HepG2 (cell line): Measurements from ENCODE around the gene WIZ. TPM values are rescaled to one million over a fixed set of nuclear protein-coding genes. Genes with fewer than 3 reads are reported as not detected.

ENCODE experiments used
- ARNT2 ChIP-seq: sonication (generic); formaldehyde crosslinking; IDR thresholded peaks from 2 replicates; pipeline ENCODE4 v1.8.0; 2022; ENCODE audit warnings: mild to moderate bottlenecking, low read depth, missing genetic modification reagents, moderate library complexity
- GABPB1 ChIP-seq: IDR thresholded peaks from 2 replicates; pipeline ENCODE4 v1.6.1; 2016; ENCODE audit warnings: mild to moderate bottlenecking, missing genetic modification reagents, moderate library complexity, missing compliant biosample characterization
- ISL2 ChIP-seq: sonication (generic); formaldehyde crosslinking; IDR thresholded peaks from 2 replicates; pipeline ENCODE4 v1.5.0; 2020; ENCODE audit warnings: missing genetic modification reagents
- MAFK ChIP-seq, 2 experiments: IDR thresholded peaks in 1 of 2; conservative IDR thresholded peaks in 1 of 2; 2 replicates each; pipeline ENCODE4 v1.6.1; 2011; ENCODE audit warnings: improper control_type of control experiment in 2 of 2, low read length in 2 of 2
- MED8 ChIP-seq: sonication (generic); formaldehyde crosslinking; IDR thresholded peaks from 2 replicates; pipeline ENCODE4 v1.8.1; 2023; ENCODE audit warnings: mild to moderate bottlenecking, missing genetic modification reagents; ENCODE audit not compliant: insufficient replicate concordance
- NFRKB ChIP-seq: fragments of 450-650 bp; IDR thresholded peaks from 2 replicates; pipeline ENCODE4 v1.6.1; 2017
- REPIN1 ChIP-seq: sonication (generic); formaldehyde crosslinking; IDR thresholded peaks from 2 replicates; pipeline ENCODE4 v1.8.0; 2022; ENCODE audit warnings: missing genetic modification reagents, low read depth, mild to moderate bottlenecking, borderline replicate concordance
- REXO4 ChIP-seq: sonication (generic); formaldehyde crosslinking; IDR thresholded peaks from 2 replicates; pipeline ENCODE4 v1.8.0; 2022; ENCODE audit warnings: missing genetic modification reagents, mild to moderate bottlenecking, borderline replicate concordance
- ZC3H13 ChIP-seq: sonication (generic); formaldehyde crosslinking; IDR thresholded peaks from 2 replicates; pipeline ENCODE4 v1.8.1; 2023; ENCODE audit warnings: mild to moderate bottlenecking, missing genetic modification reagents, moderate library complexity
- ZMAT3 ChIP-seq: sonication (generic); formaldehyde crosslinking; conservative IDR thresholded peaks from 2 replicates; pipeline ENCODE4 v1.7.0; 2021; ENCODE audit warnings: missing genetic modification reagents
- ZNF24 ChIP-seq: fragments of 450-650 bp; IDR thresholded peaks from 2 replicates; pipeline ENCODE4 v1.6.1; 2017; ENCODE audit warnings: antibody characterized with exemption, mild to moderate bottlenecking
- ZNF335 ChIP-seq: sonication (generic); formaldehyde crosslinking; IDR thresholded peaks from 2 replicates; pipeline ENCODE4 v1.4.0; 2020; ENCODE audit warnings: missing genetic modification reagents
- ZNF644 ChIP-seq: IDR thresholded peaks from 2 replicates; pipeline ENCODE4 v1.6.1; 2016; ENCODE audit warnings: low read depth
- polyA plus RNA-seq, 8 experiments: library from polyadenylated mRNA; depleted of rRNA in 3 of 8; stranded (reverse) in 7 of 8; unstranded in 1 of 8; fragments of >200 nt; fragmentation: Illumina TruSeq in 4 of 8; extraction: Trizol in 4 of 8; gene quantifications; 2 replicates each; pipeline versions ENCODE4 v1.2.1 to v1.2.3, GENCODE V29; 2011 to 2016; ENCODE audit warnings: low read depth in 4 of 8, missing spikeins in 1 of 8, mixed read lengths in 1 of 8; ENCODE audit not compliant: insufficient read depth in 1 of 8
- total RNA-seq, 5 experiments: library from RNA; depleted of rRNA; stranded (reverse); fragments of >200 nt; fragmentation: Illumina TruSeq; extraction: Trizol; gene quantifications; 2 replicates each; pipeline ENCODE4 v1.2.3, GENCODE V29; 2016; ENCODE audit warnings: low read depth in 1 of 5
- TF ChIP-seq, protein P1 (sequence below): IDR thresholded peaks from 2 replicates; pipeline ENCODE4 v1.6.1; 2016
- TF ChIP-seq, protein P2 (sequence below), 2 experiments: sonication (generic) in 1 of 2; formaldehyde crosslinking in 1 of 2; IDR thresholded peaks; 2 replicates each; pipeline versions ENCODE4 v1.4.0 to v1.6.1; 2016 to 2020; ENCODE audit warnings: borderline replicate concordance in 1 of 2, low read depth in 1 of 2, mild to moderate bottlenecking in 1 of 2, missing genetic modification reagents in 1 of 2
- TF ChIP-seq, protein P3 (sequence below): sonication (generic); formaldehyde crosslinking; IDR thresholded peaks from 2 replicates; pipeline ENCODE4 v1.4.0; 2020; ENCODE audit warnings: missing genetic modification reagents, borderline replicate concordance
- TF ChIP-seq, protein P4 (sequence below): sonication (generic); formaldehyde crosslinking; conservative IDR thresholded peaks from 2 replicates; pipeline ENCODE4 v1.8.0; 2022; ENCODE audit warnings: mild to moderate bottlenecking, moderate library complexity, missing genetic modification reagents

WIZ gene
- total and polyA plus RNA-seq, 2 of the 13 experiments (the other 11 are each of a cell fraction or from before 2014, with no cell fraction given): 4.7 to 4.8 TPM

DNA sequence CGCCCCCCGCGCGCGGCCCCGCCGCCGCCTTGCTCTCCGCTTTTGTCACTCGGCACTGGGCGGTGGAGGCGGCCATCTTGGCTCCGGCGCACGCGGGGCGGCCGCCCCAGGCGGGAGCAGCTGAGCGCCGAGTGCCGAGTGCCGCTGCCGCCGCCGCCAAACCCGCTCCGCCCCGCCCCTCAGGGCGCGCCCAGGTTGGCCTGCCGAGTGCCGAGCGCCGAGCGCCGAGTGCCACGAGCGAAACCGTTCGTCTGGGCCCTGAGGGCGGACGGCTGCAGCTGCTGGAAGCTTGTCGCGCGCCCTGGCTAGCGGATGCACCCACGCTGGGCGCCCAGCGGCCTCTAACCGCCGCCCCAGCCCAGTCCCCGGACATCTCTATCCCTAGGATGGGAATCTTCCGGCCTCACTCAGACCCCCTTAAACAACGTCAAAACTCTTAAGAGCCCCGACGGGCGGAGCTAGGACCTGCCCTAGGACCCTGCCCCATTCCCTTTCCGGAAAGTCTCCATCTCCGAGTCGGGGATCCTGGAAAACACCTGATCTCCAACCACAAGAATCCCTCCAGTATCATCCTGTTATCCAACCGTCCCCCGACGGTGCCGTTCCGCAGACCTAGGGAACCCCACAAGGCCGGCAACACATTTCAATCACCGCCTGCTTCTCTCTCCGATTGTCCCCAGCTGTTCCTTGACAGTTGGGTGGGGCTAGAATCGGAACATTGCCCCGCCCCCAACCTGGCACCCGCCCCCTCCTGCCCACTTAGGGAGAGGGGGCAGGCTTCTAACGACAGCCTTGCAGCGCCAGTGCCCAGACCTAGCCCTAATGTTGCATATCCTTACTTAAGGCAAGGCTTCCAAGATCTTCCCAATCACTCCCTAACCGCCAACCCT, 16.9 kb downstream of the WIZ start (continued):
- TF ChIP-seq, protein P1, sequence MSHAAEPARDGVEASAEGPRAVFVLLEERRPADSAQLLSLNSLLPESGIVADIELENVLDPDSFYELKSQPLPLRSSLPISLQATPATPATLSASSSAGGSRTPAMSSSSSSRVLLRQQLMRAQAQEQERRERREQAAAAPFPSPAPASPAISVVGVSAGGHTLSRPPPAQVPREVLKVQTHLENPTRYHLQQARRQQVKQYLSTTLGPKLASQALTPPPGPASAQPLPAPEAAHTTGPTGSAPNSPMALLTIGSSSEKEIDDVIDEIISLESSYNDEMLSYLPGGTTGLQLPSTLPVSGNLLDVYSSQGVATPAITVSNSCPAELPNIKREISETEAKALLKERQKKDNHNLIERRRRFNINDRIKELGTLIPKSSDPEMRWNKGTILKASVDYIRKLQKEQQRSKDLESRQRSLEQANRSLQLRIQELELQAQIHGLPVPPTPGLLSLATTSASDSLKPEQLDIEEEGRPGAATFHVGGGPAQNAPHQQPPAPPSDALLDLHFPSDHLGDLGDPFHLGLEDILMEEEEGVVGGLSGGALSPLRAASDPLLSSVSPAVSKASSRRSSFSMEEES (CRISPR knock-in tag): 0 out of 2 replicates have a peak, but pooled peaks have one; percentile 17
- no peak for TF ChIP-seq MAFK (conservative IDR thresholded peaks at IDR 0.05 in 1 of 2, IDR thresholded peaks at IDR 0.05 in 1 of 2; ENCODE audit: low read length in 2 of 2)
- TF ChIP-seq ZNF644 (CRISPR knock-in tag): no peak
- peak; percentile 80 for TF ChIP-seq GABPB1
- peak; percentile 73 for TF ChIP-seq ARNT2
- TF ChIP-seq ZNF24: no peak
- no peak for TF ChIP-seq MED8 (CRISPR knock-in tag)
- no peak for TF ChIP-seq ZNF335
- TF ChIP-seq, protein P2, sequence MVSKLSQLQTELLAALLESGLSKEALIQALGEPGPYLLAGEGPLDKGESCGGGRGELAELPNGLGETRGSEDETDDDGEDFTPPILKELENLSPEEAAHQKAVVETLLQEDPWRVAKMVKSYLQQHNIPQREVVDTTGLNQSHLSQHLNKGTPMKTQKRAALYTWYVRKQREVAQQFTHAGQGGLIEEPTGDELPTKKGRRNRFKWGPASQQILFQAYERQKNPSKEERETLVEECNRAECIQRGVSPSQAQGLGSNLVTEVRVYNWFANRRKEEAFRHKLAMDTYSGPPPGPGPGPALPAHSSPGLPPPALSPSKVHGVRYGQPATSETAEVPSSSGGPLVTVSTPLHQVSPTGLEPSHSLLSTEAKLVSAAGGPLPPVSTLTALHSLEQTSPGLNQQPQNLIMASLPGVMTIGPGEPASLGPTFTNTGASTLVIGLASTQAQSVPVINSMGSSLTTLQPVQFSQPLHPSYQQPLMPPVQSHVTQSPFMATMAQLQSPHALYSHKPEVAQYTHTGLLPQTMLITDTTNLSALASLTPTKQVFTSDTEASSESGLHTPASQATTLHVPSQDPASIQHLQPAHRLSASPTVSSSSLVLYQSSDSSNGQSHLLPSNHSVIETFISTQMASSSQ (IDR thresholded peaks at IDR 0.05; ENCODE audit: low read depth): no peak
- TF ChIP-seq, protein P2 (CRISPR knock-in tag; IDR thresholded peaks at IDR 0.05; ENCODE audit: borderline replicate concordance): peak; percentile 49; the same call in 1 of the 2 replicates
- no peak for TF ChIP-seq NFRKB
- TF ChIP-seq ZC3H13 (CRISPR knock-in tag): no peak
- TF ChIP-seq, protein P3, sequence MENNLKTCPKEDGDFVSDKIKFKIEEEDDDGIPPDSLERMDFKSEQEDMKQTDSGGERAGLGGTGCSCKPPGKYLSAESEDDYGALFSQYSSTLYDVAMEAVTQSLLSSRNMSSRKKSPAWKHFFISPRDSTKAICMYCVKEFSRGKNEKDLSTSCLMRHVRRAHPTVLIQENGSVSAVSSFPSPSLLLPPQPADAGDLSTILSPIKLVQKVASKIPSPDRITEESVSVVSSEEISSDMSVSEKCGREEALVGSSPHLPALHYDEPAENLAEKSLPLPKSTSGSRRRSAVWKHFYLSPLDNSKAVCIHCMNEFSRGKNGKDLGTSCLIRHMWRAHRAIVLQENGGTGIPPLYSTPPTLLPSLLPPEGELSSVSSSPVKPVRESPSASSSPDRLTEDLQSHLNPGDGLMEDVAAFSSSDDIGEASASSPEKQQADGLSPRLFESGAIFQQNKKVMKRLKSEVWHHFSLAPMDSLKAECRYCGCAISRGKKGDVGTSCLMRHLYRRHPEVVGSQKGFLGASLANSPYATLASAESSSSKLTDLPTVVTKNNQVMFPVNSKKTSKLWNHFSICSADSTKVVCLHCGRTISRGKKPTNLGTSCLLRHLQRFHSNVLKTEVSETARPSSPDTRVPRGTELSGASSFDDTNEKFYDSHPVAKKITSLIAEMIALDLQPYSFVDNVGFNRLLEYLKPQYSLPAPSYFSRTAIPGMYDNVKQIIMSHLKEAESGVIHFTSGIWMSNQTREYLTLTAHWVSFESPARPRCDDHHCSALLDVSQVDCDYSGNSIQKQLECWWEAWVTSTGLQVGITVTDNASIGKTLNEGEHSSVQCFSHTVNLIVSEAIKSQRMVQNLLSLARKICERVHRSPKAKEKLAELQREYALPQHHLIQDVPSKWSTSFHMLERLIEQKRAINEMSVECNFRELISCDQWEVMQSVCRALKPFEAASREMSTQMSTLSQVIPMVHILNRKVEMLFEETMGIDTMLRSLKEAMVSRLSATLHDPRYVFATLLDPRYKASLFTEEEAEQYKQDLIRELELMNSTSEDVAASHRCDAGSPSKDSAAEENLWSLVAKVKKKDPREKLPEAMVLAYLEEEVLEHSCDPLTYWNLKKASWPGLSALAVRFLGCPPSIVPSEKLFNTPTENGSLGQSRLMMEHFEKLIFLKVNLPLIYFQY (CRISPR knock-in tag): no peak
- TF ChIP-seq ISL2 (CRISPR knock-in tag): peak; percentile 22; the same call in 1 of the 2 replicates
- no peak for TF ChIP-seq ZMAT3 (CRISPR knock-in tag)
- TF ChIP-seq REPIN1: no peak
- TF ChIP-seq REXO4: no peak
- TF ChIP-seq, protein P4, sequence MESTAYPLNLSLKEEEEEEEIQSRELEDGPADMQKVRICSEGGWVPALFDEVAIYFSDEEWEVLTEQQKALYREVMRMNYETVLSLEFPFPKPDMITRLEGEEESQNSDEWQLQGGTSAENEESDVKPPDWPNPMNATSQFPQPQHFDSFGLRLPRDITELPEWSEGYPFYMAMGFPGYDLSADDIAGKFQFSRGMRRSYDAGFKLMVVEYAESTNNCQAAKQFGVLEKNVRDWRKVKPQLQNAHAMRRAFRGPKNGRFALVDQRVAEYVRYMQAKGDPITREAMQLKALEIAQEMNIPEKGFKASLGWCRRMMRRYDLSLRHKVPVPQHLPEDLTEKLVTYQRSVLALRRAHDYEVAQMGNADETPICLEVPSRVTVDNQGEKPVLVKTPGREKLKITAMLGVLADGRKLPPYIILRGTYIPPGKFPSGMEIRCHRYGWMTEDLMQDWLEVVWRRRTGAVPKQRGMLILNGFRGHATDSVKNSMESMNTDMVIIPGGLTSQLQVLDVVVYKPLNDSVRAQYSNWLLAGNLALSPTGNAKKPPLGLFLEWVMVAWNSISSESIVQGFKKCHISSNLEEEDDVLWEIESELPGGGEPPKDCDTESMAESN (CRISPR knock-in tag): peak; percentile 71
